GM04503 (cell line): ENCODE results near the gene PHF13.

Source experiments
- DNase-seq: peaks from one replicate; pipeline ENCODE4 v3.0.0-alpha.2; 2012; ENCODE audit warnings: low read depth

Gene PHF13

GRCh38 chr1:6613361-6614018, at the start of gene PHF13:
PHF13 (plus strand) TSS chr1:6613731; CDS start chr1:6614067, 336 bp downstream.
- DNase-seq = peak; percentile 84

GRCh38 chr1:6569033-6569432, 44.5 kb upstream of the PHF13 start:
- DNase-seq = no peak

GRCh38 chr1:6570100-6570499, 43.4 kb upstream of the PHF13 start:
- DNase-seq = no peak

GRCh38 chr1:6570987-6571386, 42.5 kb upstream of the PHF13 start:
- no peak for DNase-seq

- no peak for DNase-seq
Observed at GRCh38 chr1:6572653-6573383, 40.7 kb upstream of the PHF13 start.

GRCh38 chr1:6574025-6574620, 39.4 kb upstream of the PHF13 start:
- no peak for DNase-seq

GRCh38 chr1:6574818-6575217, 38.7 kb upstream of the PHF13 start:
- no peak for DNase-seq

- DNase-seq = peak; percentile 48
Observed at GRCh38 chr1:6577831-6578525, 35.6 kb upstream of the PHF13 start.

GRCh38 chr1:6578624-6579373, 34.7 kb upstream of the PHF13 start:
- no peak for DNase-seq

GRCh38 chr1:6579374-6580118, 34.0 kb upstream of the PHF13 start, which contains the start of gene ZBTB48:
ZBTB48 (plus strand) TSS chr1:6579994; CDS start chr1:6580610, 616 bp downstream.
- peak; percentile 82 for DNase-seq

- no peak for DNase-seq
Observed at GRCh38 chr1:6580119-6580592, 33.4 kb upstream of the PHF13 start.

- DNase-seq = no peak
Observed at GRCh38 chr1:6580593-6581409, 32.7 kb upstream of the PHF13 start.

GRCh38 chr1:6581561-6582305, 31.8 kb upstream of the PHF13 start:
- DNase-seq = no peak

GRCh38 chr1:6582370-6582769, 31.2 kb upstream of the PHF13 start:
- no peak for DNase-seq

- DNase-seq = no peak
Observed at GRCh38 chr1:6584126-6585080, 29.1 kb upstream of the PHF13 start.

- no peak for DNase-seq
Observed at GRCh38 chr1:6585081-6585722, 28.3 kb upstream of the PHF13 start.

GRCh38 chr1:6585841-6586240, 27.7 kb upstream of the PHF13 start:
- DNase-seq = no peak

GRCh38 chr1:6586404-6586816, 27.1 kb upstream of the PHF13 start:
- DNase-seq = no peak
